Small intestine (tissue), 16 donors: ENCODE data around the gene OR9Q2. TPM values are rescaled to one million over a fixed set of nuclear protein-coding genes. Genes with fewer than 3 reads are reported as not detected.
A peak's percentile ranks its signal among the peaks of the same experiment; 100 is the strongest.

Source experiments
- DNase-seq, 2 donors: peaks; one replicate each; pipeline versions ENCODE4 v3.0.0 to v3.0.0-alpha.2; 2013
- FAIRE-seq: peaks from 2 replicates; lab custom pipeline; 2012; peaks lifted over from hg19 to GRCh38; lab: Jason Lieb, UNC
- H3K27ac ChIP-seq, 3 donors: one replicate each; pipeline ENCODE4 v1.5.1; 2013; ENCODE audit warnings: low read length in 2 of 3, mild to moderate bottlenecking in 2 of 3, control low read depth in 1 of 3, inconsistent platforms in 1 of 3, low read depth in 1 of 3, moderate library complexity in 1 of 3
- H3K27me3 ChIP-seq, 3 donors: one replicate each; pipeline ENCODE4 v1.6.1; 2013; ENCODE audit warnings: low read length in 3 of 3, inconsistent platforms in 1 of 3; ENCODE audit not compliant: control insufficient read depth in 3 of 3, insufficient read depth in 3 of 3
- H3K36me3 ChIP-seq, 3 donors: one replicate each; pipeline ENCODE4 v1.6.1; 2013; ENCODE audit warnings: low read length in 3 of 3, inconsistent platforms in 1 of 3, low read depth in 1 of 3, mild to moderate bottlenecking in 1 of 3, moderate library complexity in 1 of 3; ENCODE audit not compliant: control insufficient read depth in 3 of 3, insufficient read depth in 2 of 3
- H3K4me1 ChIP-seq, 3 donors: one replicate each; pipeline ENCODE4 v1.6.1; 2013; ENCODE audit warnings: low read length in 2 of 3, inconsistent platforms in 1 of 3, low read depth in 1 of 3, mild to moderate bottlenecking in 1 of 3, moderate library complexity in 1 of 3; ENCODE audit not compliant: control insufficient read depth in 3 of 3, insufficient read depth in 2 of 3
- H3K4me3 ChIP-seq, 3 donors: one replicate each; pipeline ENCODE4 v1.5.1; 2013; ENCODE audit warnings: low read length in 3 of 3, control low read depth in 1 of 3, inconsistent platforms in 1 of 3, low read depth in 1 of 3, mild to moderate bottlenecking in 1 of 3, moderate library complexity in 1 of 3
- H3K9me3 ChIP-seq, 2 donors: one replicate each; pipeline ENCODE4 v1.6.1; 2013; ENCODE audit warnings: low read depth in 1 of 2, low read length in 1 of 2; ENCODE audit not compliant: control insufficient read depth in 2 of 2, insufficient read depth in 1 of 2
- WGBS, 3 donors: extraction: QIAGEN DNeasy Blood & Tissue Kit; methylation state at CpG; one replicate each; pipeline ENCODE4 v1.1.7; 2013; 5-methylcytosine and 5-hydroxymethylcytosine counted together
- long read RNA-seq, 10 donors: transcript quantifications; one replicate each; lab custom pipeline, GENCODE V29; 2026
- polyA plus RNA-seq, 4 donors: library from polyadenylated mRNA; stranded (reverse) in 3 of 4; unstranded in 1 of 4; fragments of 200-250 nt in 3 of 4; fragments of 120-200 nt in 1 of 4; gene quantifications; one replicate each; pipeline versions ENCODE4 v1.2.1 to v1.2.3, GENCODE V29; 2013
- donor health status: healthy with polysubstance abuse.
- donor health status: control.
- donor health status: control.
- donor health status: Bipolar disorder and iron deficiency.
- donor health status: healthy.

The OR9Q2 gene
- not detected for polyA plus RNA-seq
- long read RNA-seq, donor 1, result 0 reads
- long read RNA-seq, donor 2, result 0 reads
- long read RNA-seq, donor 3, result 0 reads
- long read RNA-seq, donor 4, result 0 reads
- long read RNA-seq, donor 5, result 0 reads
- long read RNA-seq, donor 6, result 0 reads
- long read RNA-seq, donor 7, result 0 reads
- long read RNA-seq, donor 8, result 0 reads
- long read RNA-seq, donor 9, result 0 reads
- long read RNA-seq, donor 10, result 0 reads

DNA sequence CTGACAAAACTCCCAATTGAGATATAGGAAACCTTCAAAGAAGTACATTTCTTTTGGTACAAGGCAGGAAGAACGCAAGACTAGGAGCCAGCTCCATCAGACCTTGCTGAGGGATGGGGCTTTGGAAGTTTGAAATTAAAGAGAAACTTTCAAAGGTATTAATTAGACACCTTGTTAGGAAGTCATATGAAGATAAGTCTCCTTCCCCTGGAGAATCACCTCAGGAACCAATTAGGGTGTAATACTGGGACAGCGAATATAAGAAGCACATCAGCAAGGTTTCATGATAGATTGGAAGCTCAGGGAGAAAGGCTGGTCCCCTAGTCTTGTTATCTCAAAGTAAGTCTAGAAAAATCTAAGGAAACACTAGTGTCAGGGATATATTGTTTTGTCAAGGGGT lies at the start of gene OR9Q2:
OR9Q2 (plus strand) TSS at position 301 of the 400 bp plus-strand sequence. CDS start 1,421 bp downstream, outside the sequence.
- Histone ChIP-seq H3K4me1 (peaks cover 2 to 19% (median 8%) of the 10 kb centered on the region in 3 donors), H3K4me3 (no peak within 1 kb of the TSS), H3K9me3 (peaks cover 0 to 14% of the 10 kb centered on the region in 2 donors), H3K27ac (no peak within 1 kb of the TSS), H3K36me3 (no peaks in the 10 kb centered on the region), H3K27me3 (no peaks in the 10 kb centered on the region)
- FAIRE-seq (no peak), DNase-seq (no peak)
- WGBS, 3 donors, result 91 to 97% (median 93%) methylated on average over 2 of the region's 2 CpGs

DNA sequence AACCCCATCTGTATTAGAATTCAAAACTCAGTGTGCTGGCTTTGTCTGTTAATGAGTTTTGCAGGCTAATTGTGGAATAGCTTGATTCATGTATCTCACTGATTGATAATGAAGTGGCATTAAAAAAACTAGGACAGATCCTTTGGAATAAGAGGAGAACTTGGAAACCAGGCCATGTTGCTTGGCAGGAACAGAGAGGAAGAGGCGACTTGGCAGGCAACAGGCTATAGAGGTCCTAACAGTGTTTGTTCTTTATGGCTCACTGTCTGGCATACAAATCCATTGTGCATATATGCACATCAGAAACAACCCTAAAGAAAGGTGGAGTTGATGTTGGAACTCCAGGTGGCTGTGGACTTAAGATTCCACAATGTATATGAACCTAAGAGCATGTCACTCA lies 46.1 kb upstream of the OR9Q2 start:
- Histone ChIP-seq H3K36me3 (no peaks in the 10 kb centered on the region), H3K27ac (no peak overlapping the region), H3K4me1 (no peaks in the 10 kb centered on the region), H3K4me3 (no peak overlapping the region), H3K27me3 (peaks cover 0 to 2% (median 0%) of the 10 kb centered on the region in 3 donors), H3K9me3 (no peaks in the 10 kb centered on the region)
- DNase-seq (no peak), FAIRE-seq (no peak)
- 86 to 89% (median 88%) methylated on average over 1 of the region's 1 CpG for WGBS, 3 donors

DNA sequence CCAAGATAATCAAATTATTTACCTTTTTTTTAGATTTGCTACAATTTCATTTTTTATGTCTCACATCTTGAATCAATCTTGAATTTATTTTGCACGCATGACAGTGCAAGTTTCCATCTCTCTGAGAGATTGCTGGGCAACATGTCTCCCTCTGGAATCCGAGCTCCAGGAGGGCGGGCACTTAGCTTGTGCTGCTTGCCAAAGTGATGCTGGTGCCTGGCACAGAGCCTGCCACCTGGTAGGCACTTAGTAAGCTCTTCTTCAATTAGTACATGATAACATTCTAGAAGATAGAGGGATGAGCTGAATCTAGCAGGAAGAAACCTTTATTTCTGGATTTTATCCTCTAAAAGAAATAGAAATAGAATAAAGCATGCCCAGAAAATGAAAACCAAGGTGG lies 36.1 kb upstream of the OR9Q2 start:
- peaks cover 0 to 4% of the 10 kb centered on the region in 2 donors for H3K9me3 ChIP-seq
- FAIRE-seq (no peak), DNase-seq (no peak)
- no peak overlapping the region for H3K27ac ChIP-seq
- H3K36me3 ChIP-seq, result no peaks in the 10 kb centered on the region
- 69 to 72% (median 71%) methylated on average over 3 of the region's 3 CpGs for WGBS, 3 donors
- peaks cover 0 to 7% (median 3%) of the 10 kb centered on the region in 3 donors for H3K4me1 ChIP-seq
- H3K27me3 ChIP-seq, result no peaks in the 10 kb centered on the region
- H3K4me3 ChIP-seq, result no peak overlapping the region

- Histone ChIP-seq H3K27me3 (no peaks in the 10 kb centered on the region), H3K4me3 (no peak overlapping the region), H3K9me3 (peaks cover 0 to 7% of the 10 kb centered on the region in 2 donors), H3K36me3 (no peaks in the 10 kb centered on the region), H3K4me1 (peaks cover 0 to 22% (median 16%) of the 10 kb centered on the region in 3 donors), H3K27ac (peak overlapping the region; percentile 40 to 44 (median 41))
- no peak for FAIRE-seq
- DNase-seq, result peak; percentile 26 to 45
- 18 to 70% (median 42%) methylated on average over 4 of the region's 4 CpGs for WGBS, 3 donors
Observed at GRCh38 chr11:58164389-58164788, 24.5 kb upstream of the OR9Q2 start.

- peak overlapping the region in 2 of 3 donors; percentile 60 to 75 for H3K27ac ChIP-seq
- H3K27me3 ChIP-seq, result no peaks in the 10 kb centered on the region
- WGBS, 3 donors, result 28 to 40% (median 30%) methylated on average over 1 of the region's 1 CpG
- peaks cover 0 to 22% (median 16%) of the 10 kb centered on the region in 3 donors for H3K4me1 ChIP-seq
- FAIRE-seq, result no peak
- no peaks in the 10 kb centered on the region for H3K36me3 ChIP-seq
- no peak overlapping the region for H3K4me3 ChIP-seq
- H3K9me3 ChIP-seq, result peaks cover 0 to 3% of the 10 kb centered on the region in 2 donors
- peak in 1 of 2 donors; percentile 21 for DNase-seq
Observed at GRCh38 chr11:58164990-58165389, 23.9 kb upstream of the OR9Q2 start.

DNA sequence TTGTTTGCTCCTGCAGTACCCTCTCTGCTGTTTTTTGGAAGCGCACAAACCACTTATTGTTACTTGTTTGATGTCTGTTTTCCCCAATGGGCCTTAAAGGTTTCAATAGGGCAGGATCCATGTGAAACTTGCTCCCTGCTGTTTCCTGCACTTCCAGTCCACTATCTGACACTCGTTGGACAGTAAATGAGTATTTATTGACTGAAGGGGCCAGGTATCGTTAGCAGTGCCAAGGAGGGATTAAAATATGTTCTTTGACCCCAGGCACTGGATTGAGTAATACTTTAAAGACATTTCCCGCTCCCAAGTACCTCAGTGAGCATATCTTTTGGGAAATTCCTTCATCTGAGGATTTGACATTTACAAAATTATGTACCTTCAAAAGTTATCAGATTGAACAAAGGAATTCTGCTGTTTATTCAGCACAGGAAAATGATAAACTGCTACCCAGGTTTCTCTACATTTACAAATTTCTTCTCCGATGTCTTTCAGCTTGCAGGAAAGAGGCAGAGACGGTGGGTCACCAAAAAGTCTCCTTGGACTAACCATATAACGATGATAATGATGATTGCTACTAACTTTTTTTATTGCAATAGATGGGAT lies 23.3 kb upstream of the OR9Q2 start:
- FAIRE-seq (no peak), DNase-seq (peak; percentile 86 to 87)
- 16 to 53% (median 27%) methylated on average over 7 of the region's 7 CpGs for WGBS, 3 donors
- peaks cover 0 to 22% (median 16%) of the 10 kb centered on the region in 3 donors for H3K4me1 ChIP-seq
- no peaks in the 10 kb centered on the region for H3K27me3 ChIP-seq
- H3K36me3 ChIP-seq, result no peaks in the 10 kb centered on the region
- H3K9me3 ChIP-seq, result peaks cover 0 to 2% of the 10 kb centered on the region in 2 donors
- H3K27ac ChIP-seq, result peak overlapping the region; percentile 5 to 75 (median 14)
- no peak overlapping the region for H3K4me3 ChIP-seq

GRCh38 chr11:58177409-58178054 lies 11.3 kb upstream of the OR9Q2 start:
- Histone ChIP-seq H3K36me3 (no peaks in the 10 kb centered on the region), H3K27ac (no peak overlapping the region), H3K9me3 (no peaks in the 10 kb centered on the region), H3K27me3 (no peaks in the 10 kb centered on the region), H3K4me1 (no peaks in the 10 kb centered on the region), H3K4me3 (no peak overlapping the region)
- no peak for FAIRE-seq
- 76 to 92% (median 82%) methylated on average over 5 of the region's 5 CpGs for WGBS, 3 donors
- no peak for DNase-seq

DNA sequence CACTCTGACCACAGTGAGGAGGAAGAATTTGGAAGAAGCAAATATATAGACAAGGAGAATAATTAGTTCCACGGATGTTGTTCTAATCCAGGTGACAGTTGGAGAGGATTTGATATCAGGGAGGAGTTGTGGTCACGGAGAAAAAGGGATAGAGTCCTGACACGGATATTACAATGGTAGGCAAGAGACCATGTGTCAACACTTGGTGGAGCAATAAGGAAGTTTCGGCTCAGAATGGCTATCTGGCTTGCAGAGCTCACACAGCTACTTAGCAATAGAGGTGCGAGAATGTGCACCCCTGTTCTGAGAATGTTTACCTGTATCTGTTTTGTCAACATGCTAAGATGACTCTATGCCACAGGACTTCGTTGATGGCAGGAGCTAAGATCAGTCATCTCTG lies 10.4 kb upstream of the OR9Q2 start:
- FAIRE-seq (no peak), DNase-seq (peak in 1 of 2 donors; percentile 14)
- Histone ChIP-seq H3K36me3 (no peaks in the 10 kb centered on the region), H3K27me3 (no peaks in the 10 kb centered on the region), H3K9me3 (no peaks in the 10 kb centered on the region), H3K27ac (no peak overlapping the region), H3K4me3 (no peak overlapping the region), H3K4me1 (no peaks in the 10 kb centered on the region)
- 60 to 72% (median 72%) methylated on average over 6 of the region's 6 CpGs for WGBS, 3 donors
